ENCODE results near the gene PRR5L. TPM values are rescaled to one million over a fixed set of nuclear protein-coding genes. Genes with fewer than 3 reads are reported as not detected.

The PRR5L gene
- total and polyA plus RNA-seq, 2 experiments from 2014 or later, result 3.1 to 8.9 TPM

DNA sequence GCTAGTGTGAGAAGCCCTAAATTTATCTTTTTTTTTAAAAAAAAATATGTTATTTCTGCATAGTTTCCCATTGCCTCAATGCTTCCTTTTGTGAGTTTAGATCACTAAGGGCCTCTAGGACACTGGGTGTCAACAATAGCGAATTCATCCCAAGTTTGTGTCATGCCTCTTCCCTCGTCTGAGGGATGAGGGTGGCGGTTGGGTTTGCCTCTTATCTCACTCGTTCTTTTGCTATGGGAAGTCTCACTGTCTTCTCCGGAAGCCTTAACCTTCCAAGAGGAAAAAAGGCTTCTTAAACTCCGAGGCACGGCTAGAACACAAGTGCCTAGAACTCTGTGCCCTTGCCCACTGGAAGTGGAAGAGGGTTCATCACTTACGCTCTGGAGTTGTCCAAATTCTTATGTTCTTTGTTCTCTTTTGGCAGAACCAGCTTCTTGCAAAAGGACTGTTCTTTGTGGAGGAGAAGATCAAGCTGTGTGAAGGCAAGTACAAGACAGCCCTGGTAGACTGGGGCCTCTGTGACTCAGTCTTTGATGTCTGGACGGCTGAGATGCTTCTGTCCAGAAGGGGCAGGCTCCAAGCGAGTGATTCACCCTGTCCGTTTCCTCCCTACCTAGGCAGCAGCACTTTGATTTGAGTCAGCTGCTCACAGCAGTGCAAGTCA, 135.5 kb downstream of the PRR5L start:
- no peak overlapping the region for H3K4me2 ChIP-seq
- TF ChIP-seq JUNB (IDR thresholded peaks at IDR 0.05; ENCODE audit: unreplicated experiment) (no peak), EZH2phosphoT487 (IDR thresholded peaks at IDR 0.05; ENCODE audit: unreplicated experiment) (no peak), CREB1 (CRISPR knock-in tag; IDR thresholded peaks at IDR 0.05; ENCODE audit: low read depth) (no peak), NANOG (IDR thresholded peaks at IDR 0.05; ENCODE audit: borderline replicate concordance) (no peak), EZH2 (IDR thresholded peaks at IDR 0.05; ENCODE audit: low read depth, unreplicated experiment) (no peak), ZNF114 (CRISPR knock-in tag; IDR thresholded peaks at IDR 0.05) (no peak), ZNF331 (CRISPR knock-in tag; IDR thresholded peaks at IDR 0.05; ENCODE audit: low read depth) (no peak), STAT1 (IDR thresholded peaks at IDR 0.05; ENCODE audit: unreplicated experiment) (no peak), POLR2AphosphoS5 (IDR thresholded peaks at IDR 0.05; ENCODE audit: low read depth) (no peak)
- TF ChIP-seq, protein P1, sequence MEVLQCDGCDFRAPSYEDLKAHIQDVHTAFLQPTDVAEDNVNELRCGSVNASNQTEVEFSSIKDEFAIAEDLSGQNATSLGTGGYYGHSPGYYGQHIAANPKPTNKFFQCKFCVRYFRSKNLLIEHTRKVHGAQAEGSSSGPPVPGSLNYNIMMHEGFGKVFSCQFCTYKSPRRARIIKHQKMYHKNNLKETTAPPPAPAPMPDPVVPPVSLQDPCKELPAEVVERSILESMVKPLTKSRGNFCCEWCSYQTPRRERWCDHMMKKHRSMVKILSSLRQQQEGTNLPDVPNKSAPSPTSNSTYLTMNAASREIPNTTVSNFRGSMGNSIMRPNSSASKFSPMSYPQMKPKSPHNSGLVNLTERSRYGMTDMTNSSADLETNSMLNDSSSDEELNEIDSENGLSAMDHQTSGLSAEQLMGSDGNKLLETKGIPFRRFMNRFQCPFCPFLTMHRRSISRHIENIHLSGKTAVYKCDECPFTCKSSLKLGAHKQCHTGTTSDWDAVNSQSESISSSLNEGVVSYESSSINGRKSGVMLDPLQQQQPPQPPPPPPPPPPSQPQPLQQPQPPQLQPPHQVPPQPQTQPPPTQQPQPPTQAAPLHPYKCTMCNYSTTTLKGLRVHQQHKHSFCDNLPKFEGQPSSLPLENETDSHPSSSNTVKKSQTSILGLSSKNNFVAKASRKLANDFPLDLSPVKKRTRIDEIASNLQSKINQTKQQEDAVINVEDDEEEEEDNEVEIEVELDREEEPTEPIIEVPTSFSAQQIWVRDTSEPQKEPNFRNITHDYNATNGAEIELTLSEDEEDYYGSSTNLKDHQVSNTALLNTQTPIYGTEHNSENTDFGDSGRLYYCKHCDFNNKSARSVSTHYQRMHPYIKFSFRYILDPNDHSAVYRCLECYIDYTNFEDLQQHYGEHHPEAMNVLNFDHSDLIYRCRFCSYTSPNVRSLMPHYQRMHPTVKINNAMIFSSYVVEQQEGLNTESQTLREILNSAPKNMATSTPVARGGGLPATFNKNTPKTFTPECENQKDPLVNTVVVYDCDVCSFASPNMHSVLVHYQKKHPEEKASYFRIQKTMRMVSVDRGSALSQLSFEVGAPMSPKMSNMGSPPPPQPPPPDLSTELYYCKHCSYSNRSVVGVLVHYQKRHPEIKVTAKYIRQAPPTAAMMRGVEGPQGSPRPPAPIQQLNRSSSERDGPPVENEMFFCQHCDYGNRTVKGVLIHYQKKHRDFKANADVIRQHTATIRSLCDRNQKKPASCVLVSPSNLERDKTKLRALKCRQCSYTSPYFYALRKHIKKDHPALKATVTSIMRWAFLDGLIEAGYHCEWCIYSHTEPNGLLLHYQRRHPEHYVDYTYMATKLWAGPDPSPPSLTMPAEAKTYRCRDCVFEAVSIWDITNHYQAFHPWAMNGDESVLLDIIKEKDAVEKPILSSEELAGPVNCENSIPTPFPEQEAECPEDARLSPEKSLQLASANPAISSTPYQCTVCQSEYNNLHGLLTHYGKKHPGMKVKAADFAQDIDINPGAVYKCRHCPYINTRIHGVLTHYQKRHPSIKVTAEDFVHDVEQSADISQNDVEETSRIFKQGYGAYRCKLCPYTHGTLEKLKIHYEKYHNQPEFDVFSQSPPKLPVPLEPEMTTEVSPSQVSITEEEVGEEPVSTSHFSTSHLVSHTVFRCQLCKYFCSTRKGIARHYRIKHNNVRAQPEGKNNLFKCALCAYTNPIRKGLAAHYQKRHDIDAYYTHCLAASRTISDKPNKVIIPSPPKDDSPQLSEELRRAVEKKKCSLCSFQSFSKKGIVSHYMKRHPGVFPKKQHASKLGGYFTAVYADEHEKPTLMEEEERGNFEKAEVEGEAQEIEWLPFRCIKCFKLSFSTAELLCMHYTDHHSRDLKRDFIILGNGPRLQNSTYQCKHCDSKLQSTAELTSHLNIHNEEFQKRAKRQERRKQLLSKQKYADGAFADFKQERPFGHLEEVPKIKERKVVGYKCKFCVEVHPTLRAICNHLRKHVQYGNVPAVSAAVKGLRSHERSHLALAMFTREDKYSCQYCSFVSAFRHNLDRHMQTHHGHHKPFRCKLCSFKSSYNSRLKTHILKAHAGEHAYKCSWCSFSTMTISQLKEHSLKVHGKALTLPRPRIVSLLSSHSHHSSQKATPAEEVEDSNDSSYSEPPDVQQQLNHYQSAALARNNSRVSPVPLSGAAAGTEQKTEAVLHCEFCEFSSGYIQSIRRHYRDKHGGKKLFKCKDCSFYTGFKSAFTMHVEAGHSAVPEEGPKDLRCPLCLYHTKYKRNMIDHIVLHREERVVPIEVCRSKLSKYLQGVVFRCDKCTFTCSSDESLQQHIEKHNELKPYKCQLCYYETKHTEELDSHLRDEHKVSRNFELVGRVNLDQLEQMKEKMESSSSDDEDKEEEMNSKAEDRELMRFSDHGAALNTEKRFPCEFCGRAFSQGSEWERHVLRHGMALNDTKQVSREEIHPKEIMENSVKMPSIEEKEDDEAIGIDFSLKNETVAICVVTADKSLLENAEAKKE (CRISPR knock-in tag; IDR thresholded peaks at IDR 0.05), result no peak
- TF ChIP-seq, protein P2, sequence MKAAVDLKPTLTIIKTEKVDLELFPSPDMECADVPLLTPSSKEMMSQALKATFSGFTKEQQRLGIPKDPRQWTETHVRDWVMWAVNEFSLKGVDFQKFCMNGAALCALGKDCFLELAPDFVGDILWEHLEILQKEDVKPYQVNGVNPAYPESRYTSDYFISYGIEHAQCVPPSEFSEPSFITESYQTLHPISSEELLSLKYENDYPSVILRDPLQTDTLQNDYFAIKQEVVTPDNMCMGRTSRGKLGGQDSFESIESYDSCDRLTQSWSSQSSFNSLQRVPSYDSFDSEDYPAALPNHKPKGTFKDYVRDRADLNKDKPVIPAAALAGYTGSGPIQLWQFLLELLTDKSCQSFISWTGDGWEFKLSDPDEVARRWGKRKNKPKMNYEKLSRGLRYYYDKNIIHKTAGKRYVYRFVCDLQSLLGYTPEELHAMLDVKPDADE (IDR thresholded peaks at IDR 0.05), result no peak
- TF ChIP-seq, protein P3, sequence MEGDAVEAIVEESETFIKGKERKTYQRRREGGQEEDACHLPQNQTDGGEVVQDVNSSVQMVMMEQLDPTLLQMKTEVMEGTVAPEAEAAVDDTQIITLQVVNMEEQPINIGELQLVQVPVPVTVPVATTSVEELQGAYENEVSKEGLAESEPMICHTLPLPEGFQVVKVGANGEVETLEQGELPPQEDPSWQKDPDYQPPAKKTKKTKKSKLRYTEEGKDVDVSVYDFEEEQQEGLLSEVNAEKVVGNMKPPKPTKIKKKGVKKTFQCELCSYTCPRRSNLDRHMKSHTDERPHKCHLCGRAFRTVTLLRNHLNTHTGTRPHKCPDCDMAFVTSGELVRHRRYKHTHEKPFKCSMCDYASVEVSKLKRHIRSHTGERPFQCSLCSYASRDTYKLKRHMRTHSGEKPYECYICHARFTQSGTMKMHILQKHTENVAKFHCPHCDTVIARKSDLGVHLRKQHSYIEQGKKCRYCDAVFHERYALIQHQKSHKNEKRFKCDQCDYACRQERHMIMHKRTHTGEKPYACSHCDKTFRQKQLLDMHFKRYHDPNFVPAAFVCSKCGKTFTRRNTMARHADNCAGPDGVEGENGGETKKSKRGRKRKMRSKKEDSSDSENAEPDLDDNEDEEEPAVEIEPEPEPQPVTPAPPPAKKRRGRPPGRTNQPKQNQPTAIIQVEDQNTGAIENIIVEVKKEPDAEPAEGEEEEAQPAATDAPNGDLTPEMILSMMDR (conservative IDR thresholded peaks at IDR 0.05; ENCODE audit: low read depth in 2 of 2), result no peak
- H3K36me3 ChIP-seq (ENCODE audit: insufficient read depth), result no peaks in the 10 kb centered on the region
- no peak overlapping the region for H3K4me3 ChIP-seq
- no peaks in the 10 kb centered on the region for H4K20me1 ChIP-seq (replicated peaks; ENCODE audit: insufficient read depth)
- H3K27ac ChIP-seq (ENCODE audit: low read depth), result no peak overlapping the region
- 0 out of 3 replicates have a peak, but pooled peaks cover 3% of the 10 kb centered on the region for H3K36me3 Mint-ChIP-seq (ENCODE audit: low read depth)
- no peaks in the 10 kb centered on the region for H3K9me2 ChIP-seq (ENCODE audit: insufficient read depth)
- no peaks in the 10 kb centered on the region for H3K79me2 ChIP-seq (replicated peaks; ENCODE audit: insufficient read depth)
- H3K4me1 Mint-ChIP-seq, result no peaks in the 10 kb centered on the region
- H3K9me3 Mint-ChIP-seq, result no peaks in the 10 kb centered on the region; the same call in 2 of the 3 replicates
- H2AFZ ChIP-seq, result no peak overlapping the region
- no peaks in the 10 kb centered on the region for H3K27me3 ChIP-seq (ENCODE audit: insufficient read depth)
- ATAC-seq (no peak), DNase-seq (ENCODE audit: low spot score) (no peak)
- no peaks in the 10 kb centered on the region for H3K4me1 ChIP-seq (ENCODE audit: insufficient read depth)
- no peak overlapping the region for H3K27ac Mint-ChIP-seq
- peaks cover 4% of the 10 kb centered on the region for H3K27me3 Mint-ChIP-seq (ENCODE audit: insufficient read depth, low read depth, poor library complexity)
- H3K4me3 Mint-ChIP-seq, result no peak overlapping the region
- H3F3A ChIP-seq (replicated peaks; ENCODE audit: low read depth), result no peaks in the 10 kb centered on the region

Measured in GM23338 (cell line).